ENCODE results near the gene SIAH1.
"Not testable (repeated sequence)": the region's sequence is repeated elsewhere in the genome, so short reads cannot be mapped to it uniquely, and the experiment has no call there.

The SIAH1 gene

DNA sequence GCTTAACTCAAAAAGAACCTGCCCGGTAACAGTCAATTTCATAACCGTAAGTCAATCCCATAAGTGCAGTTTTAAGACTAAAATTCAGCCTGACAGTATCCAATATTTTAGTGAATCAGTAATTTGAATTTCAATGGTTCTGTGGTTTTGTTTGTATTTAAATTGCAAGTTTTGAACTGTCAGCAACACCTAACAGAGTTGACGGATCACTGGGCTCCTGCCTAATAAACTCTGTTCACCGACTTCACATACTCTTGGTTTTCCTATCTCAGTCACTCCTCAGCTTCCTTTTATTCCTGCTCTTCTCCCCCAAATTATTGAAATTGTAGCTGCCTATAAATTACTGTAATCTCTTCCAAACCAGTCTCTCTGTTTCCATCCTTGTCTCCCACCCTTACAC is 12.5 kb downstream of the SIAH1 start:
- Histone ChIP-seq H2AFZ (ENCODE audit: low read depth, low read length) (no peak overlapping the region), H4K20me1 (ENCODE audit: insufficient read depth, low read length) (peaks cover 87% of the 10 kb centered on the region), H3K36me3 (replicated peaks; ENCODE audit: low read depth, low read length) (no peaks in the 10 kb centered on the region), H3K27me3 (ENCODE audit: low read depth, low read length) (no peaks in the 10 kb centered on the region), H3K4me1 (ENCODE audit: low read length) (peaks cover 4% of the 10 kb centered on the region; the same call in 1 of the 2 replicates), H3K9ac (ENCODE audit: low read length) (no peak overlapping the region), H3K27ac (ENCODE audit: low read length) (no peak overlapping the region), H3K4me2 (ENCODE audit: low read length) (no peak overlapping the region), H3K4me3 (ENCODE audit: low read length) (no peak overlapping the region), H3K9me3 (ENCODE audit: insufficient read depth, low read length) (no peaks in the 10 kb centered on the region), H3K79me2 (ENCODE audit: low read length) (peaks cover 100% of the 10 kb centered on the region)
- no peak for TF ChIP-seq EZH2phosphoT487 (IDR thresholded peaks at IDR 0.05; ENCODE audit: low read depth)
- TF ChIP-seq, protein P1, sequence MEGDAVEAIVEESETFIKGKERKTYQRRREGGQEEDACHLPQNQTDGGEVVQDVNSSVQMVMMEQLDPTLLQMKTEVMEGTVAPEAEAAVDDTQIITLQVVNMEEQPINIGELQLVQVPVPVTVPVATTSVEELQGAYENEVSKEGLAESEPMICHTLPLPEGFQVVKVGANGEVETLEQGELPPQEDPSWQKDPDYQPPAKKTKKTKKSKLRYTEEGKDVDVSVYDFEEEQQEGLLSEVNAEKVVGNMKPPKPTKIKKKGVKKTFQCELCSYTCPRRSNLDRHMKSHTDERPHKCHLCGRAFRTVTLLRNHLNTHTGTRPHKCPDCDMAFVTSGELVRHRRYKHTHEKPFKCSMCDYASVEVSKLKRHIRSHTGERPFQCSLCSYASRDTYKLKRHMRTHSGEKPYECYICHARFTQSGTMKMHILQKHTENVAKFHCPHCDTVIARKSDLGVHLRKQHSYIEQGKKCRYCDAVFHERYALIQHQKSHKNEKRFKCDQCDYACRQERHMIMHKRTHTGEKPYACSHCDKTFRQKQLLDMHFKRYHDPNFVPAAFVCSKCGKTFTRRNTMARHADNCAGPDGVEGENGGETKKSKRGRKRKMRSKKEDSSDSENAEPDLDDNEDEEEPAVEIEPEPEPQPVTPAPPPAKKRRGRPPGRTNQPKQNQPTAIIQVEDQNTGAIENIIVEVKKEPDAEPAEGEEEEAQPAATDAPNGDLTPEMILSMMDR (IDR thresholded peaks at IDR 0.05; ENCODE audit: low read depth, low read length): no peak

DNA sequence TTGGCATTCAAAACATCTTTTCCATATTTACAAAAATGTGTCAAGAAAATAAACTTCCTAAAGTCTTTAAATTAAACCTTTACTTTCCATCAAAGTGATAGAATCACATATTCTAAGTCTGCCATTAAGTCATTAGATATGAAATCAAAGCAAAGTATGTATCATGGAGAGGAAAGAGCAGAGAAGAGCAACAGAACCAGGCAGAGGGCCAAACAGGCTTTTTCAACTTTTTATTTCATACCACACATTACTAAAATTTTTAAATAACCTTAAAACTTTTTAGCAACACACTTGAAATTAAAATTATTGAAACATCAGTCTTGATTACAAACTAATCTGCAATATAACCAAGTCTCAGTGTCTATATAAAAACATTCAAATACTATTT is 13.8 kb downstream of the SIAH1 start:
- H4K20me1 ChIP-seq (ENCODE audit: insufficient read depth, low read length): peaks cover 88% of the 10 kb centered on the region

DNA sequence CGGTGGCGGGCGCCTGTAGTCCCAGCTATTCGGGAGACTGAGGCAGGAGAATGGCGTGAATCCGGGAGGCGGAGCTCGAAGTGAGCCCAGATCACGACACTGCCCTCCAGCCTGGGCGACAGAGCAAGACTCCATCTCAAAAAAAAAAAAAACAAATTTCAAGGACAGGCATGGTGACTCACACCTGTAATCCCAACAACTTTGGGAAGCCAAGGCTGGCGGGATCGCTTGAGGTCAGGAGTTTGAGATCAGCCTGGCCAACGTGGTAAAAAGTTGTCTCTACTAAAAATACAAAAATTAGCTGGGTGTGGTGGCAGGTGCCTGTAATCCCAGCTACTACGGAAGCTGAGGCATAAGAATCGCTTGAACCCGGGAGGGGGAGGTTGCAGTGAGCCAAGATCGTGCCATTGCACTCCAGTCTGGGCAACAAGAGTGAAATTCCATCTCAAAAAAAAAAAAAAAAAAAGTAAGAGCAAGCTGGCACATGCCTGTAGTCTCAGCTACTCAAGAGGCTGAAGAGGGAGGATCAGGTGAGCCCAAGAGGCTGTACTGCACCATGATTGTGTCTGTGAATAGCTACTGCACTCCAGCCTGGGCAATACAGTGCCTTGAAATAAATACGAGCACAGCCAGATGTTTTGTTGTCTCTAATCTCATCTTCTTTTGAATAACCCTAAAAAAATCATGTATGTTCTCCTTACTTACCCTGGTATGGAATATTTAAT is 14.4 kb downstream of the SIAH1 start:
- not testable (repeated sequence) for H3K36me3 ChIP-seq (replicated peaks; ENCODE audit: low read depth, low read length); H3K27me3 ChIP-seq (ENCODE audit: low read depth, low read length); H2AFZ ChIP-seq (ENCODE audit: low read depth, low read length); H3K4me3 ChIP-seq (ENCODE audit: low read length); H3K9me3 ChIP-seq (ENCODE audit: insufficient read depth, low read length); H3K9ac ChIP-seq (ENCODE audit: low read length); H3K27ac ChIP-seq (ENCODE audit: low read length); H3K4me2 ChIP-seq (ENCODE audit: low read length)
- peaks cover 90% of the 10 kb centered on the region for H4K20me1 ChIP-seq (ENCODE audit: insufficient read depth, low read length)
- H3K79me2 ChIP-seq (ENCODE audit: low read length): peaks cover 100% of the 10 kb centered on the region
- H3K4me1 ChIP-seq (ENCODE audit: low read length): peaks cover 16% of the 10 kb centered on the region; the same call in 1 of the 2 replicates

More for the DNA sequence above, 13.8 kb downstream of the SIAH1 start:
- Histone ChIP-seq H3K9ac (ENCODE audit: low read length) (no peak overlapping the region), H3K9me3 (ENCODE audit: insufficient read depth, low read length) (no peaks in the 10 kb centered on the region), H3K36me3 (replicated peaks; ENCODE audit: low read depth, low read length) (no peaks in the 10 kb centered on the region), H3K4me2 (ENCODE audit: low read length) (no peak overlapping the region), H3K27me3 (ENCODE audit: low read depth, low read length) (no peaks in the 10 kb centered on the region), H2AFZ (ENCODE audit: low read depth, low read length) (no peak overlapping the region), H3K79me2 (ENCODE audit: low read length) (peaks cover 100% of the 10 kb centered on the region), H3K4me3 (ENCODE audit: low read length) (no peak overlapping the region), H3K4me1 (ENCODE audit: low read length) (peaks cover 16% of the 10 kb centered on the region; the same call in 1 of the 2 replicates), H3K27ac (ENCODE audit: low read length) (no peak overlapping the region)
- TF ChIP-seq, protein P1 (IDR thresholded peaks at IDR 0.05; ENCODE audit: low read depth, low read length): no peak
- TF ChIP-seq EZH2phosphoT487 (IDR thresholded peaks at IDR 0.05; ENCODE audit: low read depth): no peak

DNA sequence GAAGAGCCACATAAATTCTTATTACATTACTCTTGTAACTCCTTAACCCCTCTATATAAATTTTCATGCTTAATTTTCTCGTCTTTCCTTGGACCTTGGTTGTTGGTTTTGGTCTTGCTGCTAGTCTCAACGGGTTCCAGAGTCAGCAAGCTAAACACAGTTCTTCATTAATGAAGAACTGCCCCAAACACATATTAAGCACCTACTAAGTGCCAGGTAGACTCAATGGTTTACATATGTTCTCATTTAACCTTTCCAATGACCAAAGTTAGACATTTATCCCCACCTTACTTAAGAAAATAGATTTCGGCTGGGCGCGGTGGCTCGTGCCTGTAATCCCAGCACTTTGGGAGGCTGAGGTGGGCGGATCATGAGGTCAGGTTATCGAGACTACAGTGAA is 15.0 kb downstream of the SIAH1 start:
- peaks cover 21% of the 10 kb centered on the region; the same call in 1 of the 2 replicates for H3K4me1 ChIP-seq (ENCODE audit: low read length)
- no peaks in the 10 kb centered on the region for H3K36me3 ChIP-seq (replicated peaks; ENCODE audit: low read depth, low read length)
- H3K4me3 ChIP-seq (ENCODE audit: low read length): no peak overlapping the region
- H3K4me2 ChIP-seq (ENCODE audit: low read length): no peak overlapping the region
- no peak overlapping the region for H3K27ac ChIP-seq (ENCODE audit: low read length)
- peaks cover 90% of the 10 kb centered on the region for H4K20me1 ChIP-seq (ENCODE audit: insufficient read depth, low read length)
- no peak for TF ChIP-seq EZH2phosphoT487 (IDR thresholded peaks at IDR 0.05; ENCODE audit: low read depth)
- TF ChIP-seq, protein P1 (IDR thresholded peaks at IDR 0.05; ENCODE audit: low read depth, low read length): no peak
- no peak overlapping the region for H3K9ac ChIP-seq (ENCODE audit: low read length)
- no peak overlapping the region for H2AFZ ChIP-seq (ENCODE audit: low read depth, low read length)
- H3K27me3 ChIP-seq (ENCODE audit: low read depth, low read length): no peaks in the 10 kb centered on the region
- H3K9me3 ChIP-seq (ENCODE audit: insufficient read depth, low read length): no peaks in the 10 kb centered on the region
- H3K79me2 ChIP-seq (ENCODE audit: low read length): peaks cover 100% of the 10 kb centered on the region
